AG10803 (cell line): ENCODE results near the gene IL22RA2.

ENCODE experiments used
- DNase-seq: peaks from one replicate; pipeline ENCODE4 v3.0.0; 2010; ENCODE audit warnings: low read depth
- H3K4me3 ChIP-seq: 2 replicates; pipeline ENCODE4 v1.5.1; 2011; ENCODE audit warnings: mild to moderate bottlenecking, low read length, control low read depth
- TF ChIP-seq, protein P1 (sequence below): conservative IDR thresholded peaks from 2 replicates; pipeline ENCODE4 v1.5.1; 2011; ENCODE audit warnings: mild to moderate bottlenecking, low read length, control low read depth, inconsistent platforms

IL22RA2 gene

DNA sequence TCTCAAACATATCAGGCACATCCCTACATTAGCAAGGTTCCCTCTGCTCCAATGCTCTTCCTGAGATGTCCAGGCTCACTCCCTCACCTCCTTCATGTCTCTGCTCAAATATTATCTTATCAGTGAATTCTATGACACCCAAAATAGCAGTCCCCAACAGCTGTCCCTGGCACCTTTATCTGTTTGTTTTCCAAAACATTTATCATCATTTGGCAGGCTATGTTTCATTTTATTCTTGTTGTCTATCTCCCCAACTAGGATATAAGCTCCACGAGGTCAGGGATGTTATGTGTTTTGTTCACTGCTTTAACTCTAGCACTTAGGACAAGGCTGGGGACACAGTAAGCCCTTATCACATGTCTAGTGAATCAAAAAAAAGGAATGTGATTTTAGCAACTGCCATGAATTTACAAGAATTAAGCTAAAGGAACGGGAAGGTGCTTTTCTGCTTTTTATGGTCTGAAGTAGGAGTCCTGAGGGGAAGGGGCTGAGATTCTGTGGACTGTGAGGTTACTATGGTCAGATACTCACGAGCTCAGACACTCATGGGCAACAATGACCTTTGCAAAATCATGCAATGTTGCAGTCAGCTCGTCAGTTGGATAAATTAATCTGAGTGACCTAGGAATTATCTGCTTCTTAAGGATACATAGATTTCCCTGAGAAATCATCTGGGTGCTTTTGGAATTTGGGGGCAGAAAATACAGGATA, 1.9 kb upstream of the IL22RA2 start:
- no peak overlapping the region for H3K4me3 ChIP-seq
- TF ChIP-seq, protein P1, sequence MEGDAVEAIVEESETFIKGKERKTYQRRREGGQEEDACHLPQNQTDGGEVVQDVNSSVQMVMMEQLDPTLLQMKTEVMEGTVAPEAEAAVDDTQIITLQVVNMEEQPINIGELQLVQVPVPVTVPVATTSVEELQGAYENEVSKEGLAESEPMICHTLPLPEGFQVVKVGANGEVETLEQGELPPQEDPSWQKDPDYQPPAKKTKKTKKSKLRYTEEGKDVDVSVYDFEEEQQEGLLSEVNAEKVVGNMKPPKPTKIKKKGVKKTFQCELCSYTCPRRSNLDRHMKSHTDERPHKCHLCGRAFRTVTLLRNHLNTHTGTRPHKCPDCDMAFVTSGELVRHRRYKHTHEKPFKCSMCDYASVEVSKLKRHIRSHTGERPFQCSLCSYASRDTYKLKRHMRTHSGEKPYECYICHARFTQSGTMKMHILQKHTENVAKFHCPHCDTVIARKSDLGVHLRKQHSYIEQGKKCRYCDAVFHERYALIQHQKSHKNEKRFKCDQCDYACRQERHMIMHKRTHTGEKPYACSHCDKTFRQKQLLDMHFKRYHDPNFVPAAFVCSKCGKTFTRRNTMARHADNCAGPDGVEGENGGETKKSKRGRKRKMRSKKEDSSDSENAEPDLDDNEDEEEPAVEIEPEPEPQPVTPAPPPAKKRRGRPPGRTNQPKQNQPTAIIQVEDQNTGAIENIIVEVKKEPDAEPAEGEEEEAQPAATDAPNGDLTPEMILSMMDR: no peak
- no peak for DNase-seq

DNA sequence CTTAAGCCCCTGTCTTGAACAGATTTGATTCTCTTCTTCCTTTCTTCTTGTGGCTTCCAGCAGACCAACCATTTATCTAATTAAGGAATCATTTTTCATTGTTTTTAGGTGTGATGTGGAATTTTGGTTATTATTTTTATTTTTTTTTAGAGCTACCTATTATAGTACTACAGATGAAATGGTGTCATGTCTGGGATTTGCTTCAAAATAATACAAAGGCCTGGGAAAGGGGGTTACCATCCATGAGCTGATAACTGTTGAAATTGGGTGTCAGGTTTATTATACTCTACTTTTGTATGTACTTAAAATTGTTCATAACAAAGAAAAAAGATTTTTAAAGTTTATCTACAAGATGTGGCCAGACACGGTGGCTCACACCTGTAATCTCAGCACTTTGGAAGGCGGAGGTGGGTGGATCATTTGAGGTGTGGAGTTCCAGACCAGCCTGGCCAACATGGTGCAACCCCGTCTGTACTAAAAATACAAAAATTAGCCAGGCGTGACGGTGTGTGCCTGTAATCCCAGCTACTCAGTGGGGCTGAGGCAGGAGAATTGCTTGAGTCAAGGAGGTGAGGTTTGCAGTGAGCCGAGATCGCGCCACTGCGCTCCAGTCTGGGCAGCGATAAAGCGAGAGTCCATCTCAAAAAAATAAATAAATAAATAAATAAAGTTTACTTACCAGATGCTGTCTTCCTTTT, 561 bp downstream of the IL22RA2 start:
- TF ChIP-seq, protein P1: no peak
- no peak overlapping the region for H3K4me3 ChIP-seq
- no peak for DNase-seq

DNA sequence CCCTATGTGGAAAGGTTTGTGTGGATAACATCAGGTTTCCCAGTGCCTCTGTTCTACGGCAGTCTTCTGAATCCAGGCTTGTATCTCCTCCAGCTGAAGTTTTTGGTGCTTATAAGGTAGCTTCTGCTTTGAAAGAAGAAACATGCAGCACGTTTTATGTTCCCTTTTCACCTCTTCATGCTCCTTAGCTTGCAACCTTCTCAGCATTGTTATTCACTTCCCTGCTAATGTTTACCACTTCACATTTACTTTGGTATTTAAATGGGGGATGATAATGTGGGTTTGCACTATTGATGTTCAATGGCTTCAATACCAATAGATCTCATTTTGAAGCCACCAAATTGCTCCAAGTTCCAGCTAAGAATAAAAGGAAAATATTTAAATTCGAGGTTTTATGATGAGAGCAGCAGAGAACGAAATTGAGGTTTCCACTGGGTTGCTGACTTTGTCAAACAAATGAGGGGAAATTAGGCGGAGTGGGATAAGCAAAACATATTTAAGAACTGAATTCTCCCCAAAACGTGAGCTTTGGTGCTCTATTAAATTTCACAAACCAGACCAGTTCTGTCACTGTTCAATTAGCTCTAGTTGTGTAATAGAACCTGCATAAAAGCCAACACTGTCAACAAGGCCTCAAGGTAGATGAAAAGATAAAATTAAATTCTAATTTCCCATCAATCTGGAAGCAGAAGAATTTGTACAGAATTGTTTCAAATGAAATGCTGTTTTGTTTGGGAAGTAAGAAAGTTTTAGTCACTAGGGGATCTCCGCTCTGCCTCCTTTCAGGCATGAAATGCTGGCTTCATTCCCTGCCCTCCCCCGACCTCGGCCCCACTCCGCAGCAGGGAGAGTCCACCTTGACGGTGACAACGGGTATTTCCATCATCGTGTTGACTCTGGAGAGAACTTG, 1.4 kb downstream of the IL22RA2 start:
- DNase-seq: no peak
- no peak overlapping the region for H3K4me3 ChIP-seq
- TF ChIP-seq, protein P1: no peak

DNA sequence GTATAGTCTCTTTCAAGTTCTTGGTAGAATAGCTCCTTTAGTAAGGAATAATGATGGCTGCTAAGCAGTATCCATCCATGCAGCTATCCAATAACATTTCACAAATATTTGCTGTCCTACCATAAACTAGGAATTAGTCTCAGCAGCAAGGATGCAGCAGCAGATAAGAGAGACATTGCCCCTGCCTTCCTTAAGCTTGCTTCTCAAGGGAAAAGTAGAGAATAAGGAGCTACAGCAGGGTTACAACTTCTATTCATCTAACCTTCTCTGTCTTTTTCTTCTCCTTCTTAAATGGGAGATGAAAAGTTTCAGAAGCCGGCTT, 2.4 kb downstream of the IL22RA2 start:
- no peak overlapping the region for H3K4me3 ChIP-seq
- TF ChIP-seq, protein P1: no peak

DNA sequence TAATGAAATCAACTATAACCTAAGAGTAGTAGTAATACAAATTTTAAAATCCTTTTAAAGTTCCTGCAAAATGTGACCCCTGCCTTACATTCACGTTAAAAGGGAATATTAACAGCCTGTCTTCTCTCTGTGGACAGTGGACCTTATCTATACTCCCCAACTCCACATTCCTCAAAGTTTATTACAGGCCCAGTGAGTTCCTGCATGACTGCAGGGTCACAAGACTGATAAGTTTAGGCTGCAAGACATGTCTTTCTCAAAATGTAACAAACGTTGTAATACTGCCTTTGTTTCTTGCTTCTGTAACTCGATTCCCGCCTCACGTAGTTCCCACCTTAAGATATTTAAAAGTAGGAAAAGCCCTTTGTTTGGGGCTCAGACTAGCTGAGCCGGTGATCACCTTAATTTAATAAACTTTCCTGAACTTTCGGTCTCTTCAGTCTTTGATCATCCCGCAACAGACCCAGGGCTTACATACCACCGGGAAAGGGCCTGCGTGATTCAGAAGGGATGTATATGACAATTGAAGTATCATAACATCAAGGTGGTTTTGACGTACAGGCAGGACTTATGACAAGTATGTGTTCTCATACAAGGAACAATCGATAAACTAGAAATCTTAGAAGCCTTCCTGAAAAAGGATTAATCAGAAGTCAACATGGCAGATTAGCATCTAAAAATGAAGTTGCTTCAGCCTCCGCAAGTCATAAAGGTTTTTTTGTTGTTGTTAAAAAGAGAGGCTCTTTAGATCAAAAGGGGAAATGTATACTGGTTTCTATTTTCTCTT, 3.0 kb downstream of the IL22RA2 start:
- no peak overlapping the region for H3K4me3 ChIP-seq
- TF ChIP-seq, protein P1: no peak
- DNase-seq: no peak

More for the DNA sequence above, 2.4 kb downstream of the IL22RA2 start:
- DNase-seq: no peak

DNA sequence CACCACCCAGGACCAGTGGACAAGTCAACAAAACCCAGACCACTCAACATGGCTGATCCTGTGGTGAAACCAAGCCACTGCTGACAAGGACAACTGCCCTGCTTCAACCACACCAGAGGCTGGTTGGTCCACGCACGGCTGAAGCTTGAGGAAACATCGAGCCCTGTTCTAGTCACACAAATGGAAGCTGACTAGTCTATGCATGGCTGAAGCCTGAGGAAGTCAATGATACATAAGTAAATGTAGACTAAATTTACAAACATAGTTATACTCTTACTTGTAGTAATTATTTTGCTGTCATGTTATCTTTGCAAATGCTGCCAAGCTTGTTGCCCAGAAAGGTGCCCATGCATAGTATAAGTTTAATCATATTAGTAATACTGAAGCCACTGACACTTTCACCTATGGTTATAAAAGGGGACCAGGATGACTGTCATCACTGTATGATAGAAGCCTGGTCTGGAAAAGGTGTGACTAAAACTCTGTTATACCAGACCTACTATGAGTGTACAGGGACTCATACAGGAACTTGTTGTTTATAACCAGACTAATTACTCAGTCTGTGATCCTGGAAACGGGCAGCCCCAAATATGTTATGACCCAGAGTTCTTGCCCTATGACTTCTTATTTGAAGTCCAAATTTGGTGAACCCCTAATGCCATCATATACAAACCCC, 5.6 kb downstream of the IL22RA2 start:
- no peak for DNase-seq
- H3K4me3 ChIP-seq: no peak overlapping the region
- TF ChIP-seq, protein P1: no peak
